SU-DHL-6 (cell line): ENCODE data around the gene TAS2R7.

ENCODE experiments used
- H2AFZ ChIP-seq: fragments of 200-600 bp; sonication (generic); 2 replicates; pipeline ENCODE4 v1.6.1; 2014; ENCODE audit warnings: low read depth, mild to moderate bottlenecking, moderate library complexity, mixed read lengths, antibody characterized with exemption, low read length; ENCODE audit not compliant: severe bottlenecking
- H3F3A ChIP-seq: fragments of 200-600 bp; shearing (Covaris generic); 2 replicates; pipeline ENCODE4 v1.6.0; 2016; ENCODE audit warnings: antibody characterized with exemption, mild to moderate bottlenecking; ENCODE audit not compliant: insufficient read depth
- H3K27ac ChIP-seq: fragments of 200-600 bp; sonication (generic); 2 replicates; pipeline ENCODE4 v1.5.1; 2016; ENCODE audit warnings: low read depth, mild to moderate bottlenecking, low read length, moderate library complexity, mixed read lengths
- H3K27me3 ChIP-seq: fragments of 200-600 bp; sonication (generic), shearing (Covaris generic); 2 replicates; pipeline ENCODE4 v1.6.0; 2014; ENCODE audit warnings: mild to moderate bottlenecking, low read length
- H3K36me3 ChIP-seq: fragments of 200-600 bp; sonication (generic); 2 replicates; pipeline ENCODE4 v1.6.1; 2014; ENCODE audit warnings: mild to moderate bottlenecking, low read length, mixed read lengths
- H3K4me2 ChIP-seq: fragments of 300-600, 200-600 bp; shearing (Covaris generic), sonication (generic); 2 replicates; pipeline ENCODE4 v1.6.0; 2014; ENCODE audit warnings: low read length, low read depth, mild to moderate bottlenecking; ENCODE audit not compliant: poor library complexity, severe bottlenecking
- H3K4me3 ChIP-seq: fragments of 200-600 bp; sonication (generic); 2 replicates; pipeline ENCODE4 v1.5.1; 2014; ENCODE audit warnings: antibody characterized with exemption, low read length, mild to moderate bottlenecking, mixed read lengths; ENCODE audit not compliant: insufficient read depth, poor library complexity, severe bottlenecking
- H3K79me2 ChIP-seq: fragments of 200-600 bp; sonication (generic); 2 replicates; pipeline ENCODE4 v1.6.1; 2014; ENCODE audit warnings: mild to moderate bottlenecking, low read length, moderate library complexity; ENCODE audit not compliant: insufficient read depth
- H3K9ac ChIP-seq: fragments of 200-600 bp; sonication (generic); 2 replicates; pipeline ENCODE4 v1.7.0; 2014; ENCODE audit warnings: mild to moderate bottlenecking, low read length
- H3K9me2 ChIP-seq: fragments of 200-600 bp; sonication (generic); replicated peaks from 2 replicates; pipeline ENCODE4 v1.6.1; 2014; ENCODE audit warnings: low read length; ENCODE audit not compliant: insufficient read depth
- H3K9me3 ChIP-seq: fragments of 200-600 bp; sonication (generic); 2 replicates; pipeline ENCODE4 v1.6.1; 2014; ENCODE audit warnings: low read length, mixed read lengths; ENCODE audit not compliant: insufficient read depth
- H4K20me1 ChIP-seq: fragments of 200-600 bp; sonication (generic); 2 replicates; pipeline ENCODE4 v1.6.1; 2014; ENCODE audit warnings: low read depth, mild to moderate bottlenecking, antibody characterized with exemption, low read length, moderate library complexity, mixed read lengths
- CTCF ChIP-seq: fragments of 200-600 bp; sonication (generic); IDR thresholded peaks from one replicate; pipeline ENCODE4 v1.5.1; 2017; ENCODE audit warnings: antibody characterized with exemption, mild to moderate bottlenecking, low read length, moderate library complexity; ENCODE audit not compliant: insufficient read depth, poor library complexity, severe bottlenecking
- EZH2phosphoT487 ChIP-seq: fragments of 200-600 bp; sonication (generic), shearing (Covaris generic); conservative IDR thresholded peaks from 2 replicates; pipeline ENCODE4 v1.6.1; 2018; ENCODE audit warnings: mild to moderate bottlenecking, antibody characterized with exemption, low read length, moderate library complexity, mixed read lengths

Gene TAS2R7

DNA sequence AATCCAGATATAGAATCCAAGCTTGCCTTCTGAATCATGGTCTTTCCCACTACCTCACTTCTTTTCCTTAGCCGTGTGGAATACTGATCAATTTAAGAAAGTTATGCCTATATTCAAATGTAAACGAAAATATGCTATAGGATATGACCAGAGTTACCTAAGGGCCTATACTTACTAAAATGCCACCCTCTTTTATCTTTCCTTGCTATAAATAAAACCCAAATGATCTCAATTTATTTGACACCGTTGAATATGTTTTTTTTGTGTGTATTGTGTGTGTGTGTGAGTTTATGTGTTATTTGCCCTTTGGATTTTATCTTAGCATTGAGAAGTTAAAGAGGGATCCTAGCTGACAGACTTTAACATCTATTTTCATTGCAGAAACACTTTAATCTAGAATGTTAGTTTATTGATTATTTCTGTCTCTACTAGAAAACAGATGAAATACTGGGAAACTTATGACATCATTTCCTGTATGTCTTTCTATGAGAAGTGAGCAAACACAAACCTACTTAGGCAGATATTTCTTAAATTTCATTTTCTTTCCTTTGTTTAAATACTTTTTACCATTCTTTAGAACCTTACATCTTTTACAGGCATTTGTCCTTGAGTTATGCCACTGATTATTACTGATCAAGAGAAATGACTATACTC is 9.6 kb upstream of the TAS2R7 start:
- Histone ChIP-seq H3K27me3 (no peaks in the 10 kb centered on the region), H3K9me2 (no peaks in the 10 kb centered on the region), H3K4me2 (no peak overlapping the region), H3K9ac (no peak overlapping the region), H3K36me3 (no peaks in the 10 kb centered on the region), H3K79me2 (no peaks in the 10 kb centered on the region), H3K27ac (no peak overlapping the region), H3F3A (no peaks in the 10 kb centered on the region), H2AFZ (no peak overlapping the region), H4K20me1 (no peaks in the 10 kb centered on the region), H3K9me3 (no peaks in the 10 kb centered on the region), H3K4me3 (no peak overlapping the region)
- TF ChIP-seq CTCF, result no peak
- no peak for TF ChIP-seq EZH2phosphoT487

GRCh38 chr12:10810068-10810467 is 7.6 kb upstream of the TAS2R7 start, which contains the start of gene TAS2R9:
TSS of gene TAS2R9 (minus strand) at chr12:10810168. CDS start at chr12:10810075, 93 bp downstream.
- Histone ChIP-seq H4K20me1 (no peaks in the 10 kb centered on the region), H2AFZ (no peak within 1 kb of the TSS), H3F3A (no peaks in the 10 kb centered on the region), H3K27ac (no peak within 1 kb of the TSS), H3K9me3 (no peaks in the 10 kb centered on the region), H3K9ac (no peak within 1 kb of the TSS), H3K36me3 (no peaks in the 10 kb centered on the region), H3K4me2 (no peak within 1 kb of the TSS), H3K4me3 (no peak within 1 kb of the TSS), H3K9me2 (no peaks in the 10 kb centered on the region), H3K27me3 (no peaks in the 10 kb centered on the region), H3K79me2 (no peaks in the 10 kb centered on the region)
- no peak for TF ChIP-seq EZH2phosphoT487
- no peak for TF ChIP-seq CTCF

DNA sequence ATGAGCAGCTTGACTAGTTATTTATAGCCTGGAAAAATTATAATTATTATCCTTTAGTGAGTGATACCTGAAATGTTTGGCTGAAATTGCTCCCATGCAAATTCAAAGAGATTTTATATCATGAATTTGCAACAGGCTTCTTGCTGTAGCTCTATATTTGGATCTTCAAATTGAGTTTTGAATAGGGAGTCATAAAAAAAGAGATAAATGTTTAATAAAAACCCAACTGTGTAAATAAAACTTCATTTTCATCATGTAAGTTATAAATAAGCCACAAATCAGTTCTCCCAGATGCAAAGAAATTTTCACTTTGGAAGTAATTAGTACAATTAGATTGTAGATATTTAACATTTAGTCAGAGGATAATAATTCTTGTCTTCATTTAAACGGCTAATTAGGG is 4.8 kb upstream of the TAS2R7 start, which contains the start of gene TAS2R8:
TAS2R8 (minus strand) TSS at position 101 of the 400 bp plus-strand sequence. CDS start 306 bp downstream, outside the sequence.
- H3K9me2 ChIP-seq, result no peaks in the 10 kb centered on the region
- no peaks in the 10 kb centered on the region for H3K27me3 ChIP-seq
- H4K20me1 ChIP-seq, result no peaks in the 10 kb centered on the region
- H3K9ac ChIP-seq, result no peak within 1 kb of the TSS
- no peaks in the 10 kb centered on the region for H3F3A ChIP-seq
- no peaks in the 10 kb centered on the region for H3K79me2 ChIP-seq
- no peak within 1 kb of the TSS for H2AFZ ChIP-seq
- no peaks in the 10 kb centered on the region for H3K9me3 ChIP-seq
- H3K4me2 ChIP-seq, result no peak within 1 kb of the TSS
- TF ChIP-seq EZH2phosphoT487 (no peak), CTCF (no peak)
- H3K27ac ChIP-seq, result no peak within 1 kb of the TSS
- H3K36me3 ChIP-seq, result no peaks in the 10 kb centered on the region
- no peak within 1 kb of the TSS for H3K4me3 ChIP-seq
